Measurements from ENCODE around the gene MYH7.

MYH7 gene

DNA sequence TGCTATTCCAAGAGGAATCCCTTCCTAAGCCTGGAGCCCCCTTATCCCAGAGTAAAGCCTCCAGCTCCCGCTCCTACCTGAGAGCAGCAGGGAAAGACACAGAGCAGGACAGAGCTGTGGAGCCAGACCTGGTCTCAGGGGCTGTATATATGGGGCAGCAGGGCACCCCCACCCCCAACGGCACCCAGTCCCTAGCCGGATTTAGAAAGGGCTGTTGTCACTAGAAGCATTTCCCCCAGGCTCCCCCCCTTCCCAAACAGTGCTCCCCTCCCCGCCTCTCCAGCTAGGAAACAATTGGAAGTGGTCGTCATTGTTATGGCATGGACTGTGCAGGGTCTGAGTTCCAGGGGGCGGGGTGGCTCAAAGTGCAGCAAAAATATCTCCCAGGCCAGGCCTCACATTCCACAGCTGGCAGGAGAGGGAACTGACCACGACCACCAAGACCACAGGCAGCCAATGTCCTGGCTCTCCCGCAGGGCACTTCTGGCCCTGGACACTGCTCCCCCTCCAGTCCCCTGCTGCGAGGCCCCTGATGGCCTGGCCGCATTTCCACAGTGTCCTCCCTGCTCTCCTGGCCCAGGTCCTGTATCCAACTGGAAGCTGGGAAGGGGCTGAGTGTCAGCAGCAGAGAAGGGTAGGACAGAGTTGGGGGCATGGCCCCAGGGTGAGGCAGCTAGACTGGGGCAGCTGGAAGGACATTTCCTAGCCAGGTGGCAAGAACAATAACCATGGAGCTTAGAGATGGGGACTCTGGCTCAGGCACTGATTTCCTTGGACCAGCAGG lies at the start of gene MYH7:
Gene MYH7 (minus strand): TSS at position 118 of the 784 bp plus-strand sequence. CDS start 1,928 bp downstream, outside the sequence.
- H4K20me1 ChIP-seq, result no peaks in the 10 kb centered on the region; a peak in 1 of 22 replicates
- H3K27me3 ChIP-seq, result no peaks in the 10 kb centered on the region
- no peak within 1 kb of the TSS for H3K9ac ChIP-seq
- no peaks in the 10 kb centered on the region for H3K36me3 ChIP-seq
- no peak within 1 kb of the TSS for H3K4me2 ChIP-seq
- no peaks in the 10 kb centered on the region for H3K9me3 ChIP-seq (replicated peaks in 1 of 11)
- no peak for TF ChIP-seq Cebpa-rat (IDR thresholded peaks at IDR 0.05)
- H3K4me3 ChIP-seq, result no peak within 1 kb of the TSS
- no peak within 1 kb of the TSS for H3K27ac ChIP-seq
- 0 out of 20 replicates have a peak, but pooled peaks cover 0 to 3% (median 0%) of the 10 kb centered on the region in 10 experiments for H3K4me1 ChIP-seq

DNA sequence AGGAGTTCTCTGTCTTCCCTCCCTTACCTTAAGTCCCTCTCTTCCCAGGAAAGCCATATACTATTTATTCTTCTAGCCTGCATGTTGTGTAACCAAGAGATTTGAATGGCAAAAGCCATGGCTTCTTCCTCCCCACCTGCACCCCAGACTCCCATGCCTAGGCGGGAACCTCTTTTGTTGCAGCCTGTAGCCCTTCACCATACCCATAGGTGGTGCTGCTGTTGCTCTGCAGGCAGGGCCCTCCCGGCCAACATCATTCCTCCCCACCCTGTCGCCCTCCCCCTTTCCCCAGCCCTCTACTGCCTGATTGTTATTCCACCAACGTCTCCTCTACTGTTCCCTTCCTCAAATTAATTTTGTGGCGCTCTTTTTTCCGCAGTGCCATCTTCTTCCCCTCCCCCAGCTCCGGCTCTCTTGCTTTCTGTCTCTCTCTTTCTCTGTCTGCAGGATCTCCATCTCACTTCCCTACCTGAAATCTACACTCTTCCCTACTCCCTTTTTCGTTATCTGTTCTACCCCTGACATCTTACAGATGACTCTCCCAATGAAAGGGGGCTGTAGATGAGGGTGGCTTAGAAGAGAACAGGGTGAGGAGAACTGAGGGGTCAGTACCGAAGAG lies 47.9 kb upstream of the MYH7 start:
- peak overlapping the region in 4 of 11 experiments; percentile 27 to 65 (median 58); a peak in 6 of 22 replicates for H3K27ac ChIP-seq
- no peaks in the 10 kb centered on the region for H3K9me3 ChIP-seq (replicated peaks in 1 of 11)
- TF ChIP-seq Cebpa-rat (IDR thresholded peaks at IDR 0.05), result no peak
- H3K9ac ChIP-seq, result peak overlapping the region in 4 of 11 experiments; percentile 29 to 43 (median 34); a peak in 4 of 22 replicates
- no peaks in the 10 kb centered on the region for H3K27me3 ChIP-seq
- H3K4me2 ChIP-seq, result peak overlapping the region in 9 of 11 experiments; percentile 49 to 92 (median 83); a peak in 17 of 22 replicates
- H4K20me1 ChIP-seq, result peaks cover 18 to 63% (median 47%) of the 10 kb centered on the region in 11 experiments; a peak in 20 of 22 replicates
- peaks cover 45 to 96% (median 66%) of the 10 kb centered on the region in 11 experiments for H3K36me3 ChIP-seq
- H3K4me3 ChIP-seq, result peak overlapping the region in 2 of 10 experiments; percentile 21; a peak in 2 of 20 replicates
- peaks cover 10 to 69% (median 54%) of the 10 kb centered on the region in 10 experiments for H3K4me1 ChIP-seq

DNA sequence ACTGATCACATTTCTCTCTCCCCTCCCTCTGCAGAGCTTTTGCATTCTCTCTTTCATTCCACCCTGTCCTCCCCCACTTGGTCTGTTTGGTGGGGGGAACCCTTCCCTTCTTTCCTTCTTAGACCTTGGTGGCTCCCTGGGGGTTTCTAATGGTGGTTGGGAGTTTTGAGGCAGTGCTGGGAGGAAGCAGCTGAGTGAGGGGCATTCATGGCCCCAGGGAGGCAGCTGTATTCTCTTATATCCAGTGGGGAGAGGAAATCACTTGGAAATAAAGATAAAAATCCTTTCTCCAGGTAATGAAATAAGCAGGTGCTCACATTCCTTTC lies 47.3 kb upstream of the MYH7 start:
- peak overlapping the region in 5 of 10 experiments; percentile 21 to 41 (median 29); a peak in 6 of 20 replicates for H3K4me3 ChIP-seq

DNA sequence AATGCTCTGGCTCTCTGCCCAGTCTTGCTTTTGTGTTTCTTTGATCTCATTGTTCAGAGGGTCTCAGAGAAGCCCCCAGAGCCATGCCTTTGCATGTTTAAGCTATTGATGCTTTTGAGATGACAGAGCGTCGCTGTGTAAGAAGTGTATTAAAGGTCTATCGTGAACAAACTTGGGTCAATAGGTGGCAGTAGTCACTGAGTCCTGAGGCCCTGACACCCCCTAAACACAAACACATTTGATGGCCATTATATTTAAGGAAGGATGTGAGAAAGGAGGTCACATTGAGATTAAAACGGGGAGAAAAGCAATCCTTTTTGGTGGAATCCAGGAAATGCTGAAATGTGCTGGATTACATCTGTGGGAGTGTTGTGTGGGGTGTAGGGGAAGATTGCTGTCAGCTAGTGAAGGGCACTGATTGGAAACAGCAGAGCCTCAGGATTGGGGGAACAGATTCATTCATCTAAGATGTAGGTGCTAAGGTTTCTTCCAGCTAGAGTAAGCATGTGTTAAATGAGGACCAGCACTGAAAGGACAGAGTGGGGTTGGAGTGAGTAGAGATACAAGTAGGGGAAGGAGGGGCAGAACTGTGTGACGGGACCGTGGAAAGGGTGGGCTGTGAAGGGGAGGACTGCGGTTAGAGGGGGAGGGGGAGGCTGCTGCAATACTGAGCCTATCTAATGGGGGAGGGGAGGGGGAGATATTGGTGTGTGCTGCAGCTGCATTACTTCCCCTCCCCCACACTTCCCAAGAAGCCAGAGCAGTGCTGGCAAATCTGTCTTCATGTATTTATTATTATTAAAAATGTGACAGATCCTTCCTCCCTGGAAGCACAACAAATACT lies 46.7 kb upstream of the MYH7 start:
- no peaks in the 10 kb centered on the region for H3K9me3 ChIP-seq (replicated peaks in 1 of 11)
- peak overlapping the region in 4 of 11 experiments; percentile 29 to 37 (median 32); a peak in 8 of 22 replicates for H3K9ac ChIP-seq
- peaks cover 10 to 69% (median 54%) of the 10 kb centered on the region in 10 experiments for H3K4me1 ChIP-seq
- peaks cover 18 to 72% (median 56%) of the 10 kb centered on the region in 11 experiments; a peak in 21 of 22 replicates for H4K20me1 ChIP-seq
- peaks cover 45 to 94% (median 67%) of the 10 kb centered on the region in 11 experiments for H3K36me3 ChIP-seq
- H3K27me3 ChIP-seq, result no peaks in the 10 kb centered on the region
- H3K27ac ChIP-seq, result peak overlapping the region in 5 of 11 experiments; percentile 3 to 65 (median 51); a peak in 8 of 22 replicates
- H3K4me3 ChIP-seq, result peak overlapping the region in 5 of 10 experiments; percentile 21 to 41 (median 29); a peak in 7 of 20 replicates
- peak overlapping the region; percentile 8 to 92 (median 82); a peak in 20 of 22 replicates for H3K4me2 ChIP-seq
- TF ChIP-seq Cebpa-rat (IDR thresholded peaks at IDR 0.05), result no peak

More for the DNA sequence above, 47.3 kb upstream of the MYH7 start:
- peak overlapping the region in 9 of 11 experiments; percentile 49 to 92 (median 83); a peak in 18 of 22 replicates for H3K4me2 ChIP-seq
- H3K36me3 ChIP-seq, result peaks cover 44 to 94% (median 64%) of the 10 kb centered on the region in 11 experiments
- H3K27me3 ChIP-seq, result no peaks in the 10 kb centered on the region
- H3K9me3 ChIP-seq (replicated peaks in 1 of 11), result no peaks in the 10 kb centered on the region
- H4K20me1 ChIP-seq, result peaks cover 18 to 66% (median 50%) of the 10 kb centered on the region in 11 experiments; a peak in 21 of 22 replicates
- H3K27ac ChIP-seq, result peak overlapping the region in 4 of 11 experiments; percentile 27 to 65 (median 58); a peak in 7 of 22 replicates
- peaks cover 10 to 69% (median 54%) of the 10 kb centered on the region in 10 experiments for H3K4me1 ChIP-seq
- peak overlapping the region in 5 of 11 experiments; percentile 29 to 43 (median 32); a peak in 9 of 22 replicates for H3K9ac ChIP-seq
- no peak for TF ChIP-seq Cebpa-rat (IDR thresholded peaks at IDR 0.05)

DNA sequence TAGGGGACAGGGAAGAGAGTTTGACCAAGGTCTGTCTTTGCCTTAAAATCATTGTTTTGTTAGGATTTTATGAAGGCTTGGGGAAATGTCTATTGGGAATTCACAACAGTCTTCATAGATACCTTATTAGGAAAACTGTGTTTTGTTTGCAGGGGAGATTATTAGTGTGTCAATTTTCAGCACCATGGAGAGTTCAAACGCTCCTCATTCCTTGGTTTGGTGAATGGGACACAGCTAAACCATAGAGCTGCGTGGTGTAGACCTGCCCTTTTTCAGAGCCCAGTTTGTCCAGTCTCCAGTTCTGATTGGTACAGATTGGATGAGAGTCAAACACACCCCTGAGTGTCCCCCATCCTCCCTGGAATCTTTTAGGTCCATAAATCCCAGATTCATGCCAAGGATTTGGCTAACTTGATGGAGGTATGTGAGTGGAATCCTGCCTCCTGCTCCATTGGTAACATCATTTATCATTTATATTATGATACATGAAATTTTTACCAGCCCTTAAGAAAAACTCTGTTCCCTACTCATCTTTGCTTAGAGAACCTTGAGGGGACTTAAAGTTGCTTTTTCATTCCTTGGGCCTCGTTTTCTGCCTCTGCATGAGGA lies 46.0 kb upstream of the MYH7 start:
- peak overlapping the region in 3 of 11 experiments; percentile 51 to 65 (median 65); a peak in 2 of 22 replicates for H3K27ac ChIP-seq
- H3K4me2 ChIP-seq, result peak overlapping the region; percentile 8 to 92 (median 82); a peak in 20 of 22 replicates
- H3K9ac ChIP-seq, result no peak overlapping the region
- no peak for TF ChIP-seq Cebpa-rat (IDR thresholded peaks at IDR 0.05)
- peak overlapping the region in 1 of 10 experiments; percentile 9; a peak in 1 of 20 replicates for H3K4me3 ChIP-seq
- H4K20me1 ChIP-seq, result peaks cover 18 to 80% (median 62%) of the 10 kb centered on the region in 11 experiments; a peak in 21 of 22 replicates
- H3K27me3 ChIP-seq, result no peaks in the 10 kb centered on the region
- peaks cover 10 to 68% (median 53%) of the 10 kb centered on the region in 10 experiments for H3K4me1 ChIP-seq
- peaks cover 48 to 94% (median 67%) of the 10 kb centered on the region in 11 experiments for H3K36me3 ChIP-seq
- no peaks in the 10 kb centered on the region for H3K9me3 ChIP-seq (replicated peaks in 1 of 11)

DNA sequence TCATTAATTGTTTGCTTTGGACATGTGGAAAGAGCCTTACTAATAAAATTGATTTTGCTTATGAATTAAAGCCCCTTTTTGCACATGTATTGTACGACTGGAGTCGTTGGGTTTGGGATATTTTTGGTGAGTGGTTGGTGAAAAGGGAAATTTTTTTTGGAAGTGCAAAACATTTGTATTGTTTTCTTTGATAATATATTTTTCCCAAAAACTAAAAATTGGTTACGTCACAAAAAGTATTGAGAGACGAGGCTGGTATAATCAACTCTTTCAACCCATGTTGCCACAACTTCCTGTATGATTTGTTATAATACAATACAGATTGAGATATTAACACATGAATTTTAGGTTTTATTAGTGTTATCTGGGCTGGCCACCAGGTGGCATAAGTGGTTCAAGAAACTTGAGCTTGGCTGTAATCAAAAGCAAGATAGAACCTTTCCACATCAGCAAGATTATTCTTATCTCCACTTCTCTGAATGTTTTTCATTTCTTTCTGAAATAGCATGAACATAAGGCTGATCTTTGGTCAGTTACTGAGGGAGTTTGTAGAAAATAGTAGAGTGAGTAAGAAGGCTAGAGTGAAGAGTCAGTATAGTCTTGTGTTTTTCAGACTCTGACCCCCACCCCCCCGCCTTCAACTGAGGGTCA lies 42.8 kb upstream of the MYH7 start:
- peaks cover 10 to 36% (median 21%) of the 10 kb centered on the region in 10 experiments for H3K4me1 ChIP-seq
- H3K9me3 ChIP-seq (replicated peaks in 1 of 11), result no peaks in the 10 kb centered on the region
- H3K4me3 ChIP-seq, result no peak overlapping the region
- peaks cover 72 to 94% (median 75%) of the 10 kb centered on the region in 11 experiments for H3K36me3 ChIP-seq
- no peak overlapping the region for H3K4me2 ChIP-seq
- H3K27ac ChIP-seq, result no peak overlapping the region
- no peak overlapping the region for H3K9ac ChIP-seq
- H3K27me3 ChIP-seq, result no peaks in the 10 kb centered on the region
- TF ChIP-seq Cebpa-rat (IDR thresholded peaks at IDR 0.05), result no peak
- H4K20me1 ChIP-seq, result peaks cover 14 to 77% (median 65%) of the 10 kb centered on the region in 11 experiments; a peak in 21 of 22 replicates

DNA sequence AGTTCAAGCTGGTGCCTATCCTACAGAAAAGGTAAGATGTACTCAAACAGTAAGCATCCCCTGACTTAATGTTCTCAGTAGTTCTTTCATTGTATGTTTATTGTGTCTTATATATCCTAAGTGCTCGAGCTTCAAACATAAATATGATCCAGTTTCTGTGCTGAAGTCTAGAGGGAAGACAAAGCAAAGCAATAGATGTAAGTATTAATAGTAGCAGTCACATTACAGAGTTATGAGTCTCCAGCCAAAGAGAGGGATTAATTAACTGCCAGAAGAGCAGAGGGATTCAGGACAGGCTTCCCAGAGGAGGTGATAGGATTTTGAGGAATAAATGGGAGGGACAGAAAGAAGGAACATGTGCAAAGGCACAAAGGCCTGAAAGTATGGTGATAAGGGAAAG lies 35.5 kb upstream of the MYH7 start:
- peaks cover 5 to 10% (median 8%) of the 10 kb centered on the region in 11 experiments; a peak in 17 of 22 replicates for H3K9me3 ChIP-seq (replicated peaks in 1 of 11)
- H3K4me2 ChIP-seq, result peak overlapping the region; percentile 76 to 98 (median 88); a peak in 14 of 22 replicates
- H3K27me3 ChIP-seq, result no peaks in the 10 kb centered on the region
- H3K9ac ChIP-seq, result peak overlapping the region in 4 of 11 experiments; percentile 22 to 92 (median 90); a peak in 3 of 22 replicates
- H3K4me3 ChIP-seq, result peak overlapping the region in 3 of 10 experiments; percentile 85 to 93 (median 89); a peak in 3 of 20 replicates
- H3K27ac ChIP-seq, result no peak overlapping the region
- H3K4me1 ChIP-seq, result peaks cover 7 to 13% (median 11%) of the 10 kb centered on the region in 10 experiments
- TF ChIP-seq Cebpa-rat (IDR thresholded peaks at IDR 0.05), result no peak
- H4K20me1 ChIP-seq, result peaks cover 0 to 45% (median 8%) of the 10 kb centered on the region in 11 experiments; a peak in 11 of 22 replicates
- peaks cover 53 to 58% (median 56%) of the 10 kb centered on the region in 11 experiments for H3K36me3 ChIP-seq
